Stimulated activated effector memory CD8-positive, alpha-beta T cell treated with anti-CD3 and anti-CD28 coated beads, Interleukin-12 subunit alpha, Interleukin-12 subunit beta, amount 100 ng/mL, for 72 hours (primary cell): Measurements from ENCODE around the gene FTHL17.

Experiments used
- ATAC-seq: fragments of 150-1000 bp; cut with Tn5 transposase; 2 replicates; pipeline ENCODE4 v1.10.0; 2021
- DNase-seq, 2 donors: peaks; one replicate each; pipeline ENCODE4 v3.0.0; 2021 to 2022; ENCODE audit warnings: low spot score in 2 of 2
- H3K27ac Mint-ChIP-seq: one replicate; pipeline ENCODE4 v1.8.0; 2022; ENCODE audit warnings: mild to moderate bottlenecking, mixed read lengths
- H3K36me3 Mint-ChIP-seq: one replicate; pipeline ENCODE4 v1.8.0; 2022; ENCODE audit warnings: mild to moderate bottlenecking, mixed read lengths
- H3K4me1 Mint-ChIP-seq: one replicate; pipeline ENCODE4 v1.8.0; 2022; ENCODE audit warnings: mixed read lengths
- H3K4me3 Mint-ChIP-seq: one replicate; pipeline ENCODE4 v1.8.0; 2022; ENCODE audit warnings: mild to moderate bottlenecking, mixed read lengths
- H3K9me3 Mint-ChIP-seq: one replicate; pipeline ENCODE4 v1.8.0; 2022; ENCODE audit warnings: mixed read lengths

The FTHL17 gene

GRCh38 chrX:31061091-31061490 is 10.8 kb downstream of the FTHL17 start:
- Mint-ChIP-seq H3K36me3 (no peaks in the 10 kb centered on the region), H3K27ac (no peak overlapping the region), H3K9me3 (no peaks in the 10 kb centered on the region), H3K4me1 (no peaks in the 10 kb centered on the region), H3K4me3 (no peak overlapping the region)
- ATAC-seq (no peak), DNase-seq (no peak)

DNA sequence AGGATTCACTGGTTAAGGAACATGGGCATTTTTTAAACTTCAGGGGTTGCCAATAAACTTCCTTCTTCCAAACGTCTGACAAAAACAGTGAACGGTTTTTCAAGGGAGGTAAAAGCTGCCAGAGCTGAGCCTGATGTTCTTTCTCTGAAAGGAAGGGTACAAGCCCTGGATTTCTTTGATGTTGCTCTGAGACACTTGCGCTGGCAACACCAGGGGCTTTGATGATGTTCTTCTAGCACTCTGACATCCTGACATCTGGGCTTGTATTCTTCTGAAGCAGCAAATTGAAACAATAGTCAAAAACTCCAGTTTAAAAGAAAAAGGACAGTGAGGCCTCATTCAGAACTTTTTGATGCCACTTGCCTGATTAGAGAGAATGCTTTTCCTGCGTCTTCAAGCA is 11.8 kb downstream of the FTHL17 start:
- Mint-ChIP-seq H3K4me1 (no peaks in the 10 kb centered on the region), H3K4me3 (no peak overlapping the region), H3K9me3 (peaks cover 5% of the 10 kb centered on the region), H3K36me3 (no peaks in the 10 kb centered on the region), H3K27ac (no peak overlapping the region)
- ATAC-seq (no peak), DNase-seq (no peak)

DNA sequence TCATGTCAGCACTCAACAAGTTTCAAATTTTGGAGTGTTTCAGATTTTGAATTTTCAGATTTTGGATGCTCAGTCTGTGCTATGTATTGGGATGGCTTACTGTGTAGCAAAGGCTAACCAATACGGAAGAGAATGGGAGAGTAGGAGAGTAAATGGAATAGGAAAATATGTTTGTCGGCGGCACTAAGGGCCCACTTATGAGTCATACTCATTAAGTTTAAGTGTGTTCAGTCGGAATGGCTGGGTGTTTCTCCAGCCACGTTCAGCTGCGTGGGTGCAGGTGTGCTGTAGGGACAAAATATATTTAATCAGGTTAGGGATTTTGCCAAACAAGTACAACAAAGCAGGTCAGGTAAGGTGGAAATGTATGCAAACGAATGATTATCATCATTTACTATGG is 13.6 kb downstream of the FTHL17 start:
- Mint-ChIP-seq H3K27ac (no peak overlapping the region), H3K4me3 (no peak overlapping the region), H3K36me3 (no peaks in the 10 kb centered on the region), H3K4me1 (no peaks in the 10 kb centered on the region), H3K9me3 (peaks cover 5% of the 10 kb centered on the region)
- ATAC-seq (no peak), DNase-seq (no peak)

DNA sequence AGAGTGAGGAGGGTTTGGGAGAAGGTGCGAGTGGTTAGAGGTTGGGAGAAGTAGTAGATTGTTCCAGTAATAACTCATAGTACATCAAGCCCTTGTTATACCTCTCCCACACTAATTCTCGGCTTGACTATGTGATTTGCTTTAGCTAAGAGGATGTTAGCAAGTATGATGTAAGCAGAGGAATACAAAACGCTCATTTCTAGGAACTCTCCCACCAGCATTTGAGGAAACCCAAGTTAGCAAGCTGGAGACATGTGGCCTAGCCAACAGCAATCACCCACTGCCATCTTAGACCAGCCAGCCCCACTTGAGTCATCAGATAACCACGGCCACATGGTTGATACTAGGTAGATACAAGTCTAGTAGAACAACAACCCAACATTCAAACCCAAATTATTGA is 14.2 kb downstream of the FTHL17 start:
- Mint-ChIP-seq H3K27ac (no peak overlapping the region), H3K4me1 (no peaks in the 10 kb centered on the region), H3K36me3 (no peaks in the 10 kb centered on the region), H3K9me3 (peaks cover 5% of the 10 kb centered on the region), H3K4me3 (no peak overlapping the region)
- ATAC-seq (peak; percentile 73), DNase-seq (no peak)

DNA sequence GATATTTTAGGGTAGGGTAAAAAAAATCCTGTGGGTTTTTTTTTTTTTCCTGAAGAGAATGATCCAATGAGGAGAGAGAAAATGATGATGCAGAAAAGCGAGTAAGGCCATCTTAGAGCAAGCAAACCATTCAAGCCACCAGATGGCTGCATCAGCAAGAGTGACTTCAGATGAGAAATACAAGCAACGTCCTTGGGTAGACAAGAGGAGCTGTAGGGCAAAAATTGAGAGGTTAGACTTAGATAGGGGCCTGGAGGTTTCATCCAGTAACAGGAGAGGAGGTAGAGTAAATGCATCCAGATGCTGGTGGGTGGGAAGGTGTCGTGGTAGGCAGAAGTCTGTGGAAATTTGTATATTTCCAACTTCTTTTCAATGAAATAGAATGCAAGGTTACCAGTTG is 14.6 kb downstream of the FTHL17 start:
- ATAC-seq (peak; percentile 40), DNase-seq (no peak)
- Mint-ChIP-seq H3K36me3 (no peaks in the 10 kb centered on the region), H3K4me3 (no peak overlapping the region), H3K4me1 (no peaks in the 10 kb centered on the region), H3K9me3 (peaks cover 5% of the 10 kb centered on the region), H3K27ac (no peak overlapping the region)

DNA sequence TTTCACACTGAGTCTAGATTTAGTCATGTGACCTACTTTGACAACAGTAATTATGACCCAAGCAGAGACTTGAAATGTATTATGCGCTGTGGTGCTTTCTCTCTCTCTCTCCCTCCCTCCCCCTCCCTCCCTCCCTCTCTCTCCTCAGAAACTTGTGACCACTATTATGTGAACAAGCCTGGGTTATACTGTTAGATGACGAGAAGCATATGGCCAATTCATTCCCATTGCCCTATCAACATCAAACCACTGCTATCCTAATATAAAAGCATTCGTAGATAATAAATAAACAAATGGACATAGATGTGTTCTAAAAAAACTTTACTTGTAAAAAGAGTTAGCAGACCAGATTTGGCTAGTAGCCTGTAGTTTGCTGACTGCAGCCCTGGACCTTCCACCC is 18.2 kb downstream of the FTHL17 start:
- ATAC-seq (no peak), DNase-seq (no peak)
- Mint-ChIP-seq H3K9me3 (peaks cover 5% of the 10 kb centered on the region), H3K36me3 (peaks cover 5% of the 10 kb centered on the region), H3K4me3 (no peak overlapping the region), H3K4me1 (no peaks in the 10 kb centered on the region), H3K27ac (no peak overlapping the region)

DNA sequence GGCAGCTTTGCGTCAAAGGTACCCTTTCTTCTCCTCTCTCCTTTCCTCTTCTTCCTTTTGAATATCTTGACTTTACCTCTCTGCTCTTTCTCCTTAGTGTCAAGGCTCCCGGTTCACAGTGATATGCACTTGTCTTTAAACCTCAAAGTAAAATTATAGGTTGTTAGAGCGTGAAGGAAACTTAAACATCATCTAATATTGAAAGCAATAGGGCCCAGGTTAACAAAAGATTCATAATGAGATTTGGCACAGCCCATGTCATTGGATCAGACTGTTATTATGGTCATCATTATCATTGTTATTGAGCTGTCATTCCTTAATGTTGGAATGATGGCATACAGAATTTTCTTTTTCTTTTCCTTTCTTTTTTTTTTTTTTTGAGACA is 32.5 kb downstream of the FTHL17 start:
- Mint-ChIP-seq H3K27ac (no peak overlapping the region), H3K36me3 (no peaks in the 10 kb centered on the region), H3K9me3 (no peaks in the 10 kb centered on the region), H3K4me1 (no peaks in the 10 kb centered on the region), H3K4me3 (no peak overlapping the region)
- ATAC-seq (no peak), DNase-seq (no peak)

DNA sequence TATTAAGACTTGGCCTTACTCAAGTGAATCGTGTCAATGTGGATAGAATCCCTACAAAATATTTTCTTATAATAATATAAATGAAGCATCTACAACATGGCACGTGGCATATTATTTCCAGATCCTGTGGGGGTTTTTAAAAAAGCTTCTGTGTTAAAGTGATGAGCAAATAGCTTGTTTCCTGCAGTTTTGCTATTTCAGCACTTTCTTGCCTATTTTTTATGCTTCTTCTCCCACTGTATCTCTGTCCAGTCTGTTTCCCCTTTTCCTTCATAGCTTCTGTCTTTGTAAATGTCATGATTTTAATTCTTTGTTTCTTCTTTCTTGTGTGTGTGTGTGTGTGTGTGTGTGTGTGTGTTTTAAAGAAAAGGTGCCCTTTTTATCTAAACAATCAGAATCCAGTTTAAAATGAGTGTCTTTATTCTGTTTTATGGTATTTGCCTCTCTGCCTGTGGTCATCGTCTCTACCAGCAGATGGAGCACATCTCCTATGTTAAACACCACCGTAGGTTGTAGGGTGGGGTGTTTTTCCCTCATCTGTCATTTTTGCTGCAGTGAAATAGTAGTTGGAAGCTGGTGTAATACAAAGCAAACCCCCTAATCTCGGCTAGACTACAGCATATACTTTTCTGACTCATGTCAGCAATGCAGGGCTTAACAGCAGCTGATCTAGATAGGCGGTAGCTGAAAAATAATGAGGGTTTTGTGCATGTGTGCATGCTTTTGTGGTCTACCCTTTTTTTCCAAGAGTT is 33.1 kb downstream of the FTHL17 start:
- ATAC-seq, result no peak
- Mint-ChIP-seq H3K4me1 (no peaks in the 10 kb centered on the region), H3K9me3 (no peaks in the 10 kb centered on the region), H3K27ac (no peak overlapping the region), H3K36me3 (no peaks in the 10 kb centered on the region), H3K4me3 (no peak overlapping the region)
- no peak for DNase-seq

GRCh38 chrX:31036895-31037294 is 34.9 kb downstream of the FTHL17 start:
- H3K9me3 Mint-ChIP-seq, result no peaks in the 10 kb centered on the region
- no peak overlapping the region for H3K27ac Mint-ChIP-seq
- ATAC-seq (no peak), DNase-seq (peak in 1 of 2 donors; percentile 43)
- H3K36me3 Mint-ChIP-seq, result no peaks in the 10 kb centered on the region
- H3K4me3 Mint-ChIP-seq, result no peak overlapping the region
- no peaks in the 10 kb centered on the region for H3K4me1 Mint-ChIP-seq

DNA sequence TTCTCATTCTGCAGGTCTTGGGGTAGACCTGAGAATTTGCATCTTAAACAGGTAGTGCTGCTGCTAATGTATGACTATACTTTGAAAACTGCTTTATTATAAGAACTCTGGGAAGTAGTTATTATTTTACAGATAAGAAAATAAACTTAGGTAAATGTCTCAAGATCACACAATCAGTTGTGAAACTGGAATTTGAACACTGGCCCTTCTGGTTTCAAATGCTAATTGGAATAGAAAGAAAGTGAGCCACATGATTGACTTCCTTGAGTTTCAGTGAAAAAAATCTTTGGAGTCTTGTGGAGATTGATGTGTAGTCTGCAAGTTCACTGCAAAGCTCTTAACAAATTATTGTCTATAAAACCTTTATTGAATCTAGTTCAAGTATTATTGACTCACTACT is 44.5 kb downstream of the FTHL17 start:
- no peak overlapping the region for H3K4me3 Mint-ChIP-seq

GRCh38 chrX:31024866-31025265 is 47.0 kb downstream of the FTHL17 start:
- Mint-ChIP-seq H3K27ac (no peak overlapping the region), H3K36me3 (no peaks in the 10 kb centered on the region), H3K4me3 (no peak overlapping the region), H3K9me3 (no peaks in the 10 kb centered on the region), H3K4me1 (no peaks in the 10 kb centered on the region)
- DNase-seq (no peak), ATAC-seq (no peak)

More for the DNA sequence above, 44.5 kb downstream of the FTHL17 start:
- H3K9me3 Mint-ChIP-seq, result no peaks in the 10 kb centered on the region
- no peak for ATAC-seq
- H3K27ac Mint-ChIP-seq, result no peak overlapping the region
- DNase-seq, result no peak
- no peaks in the 10 kb centered on the region for H3K36me3 Mint-ChIP-seq
- H3K4me1 Mint-ChIP-seq, result no peaks in the 10 kb centered on the region

DNA sequence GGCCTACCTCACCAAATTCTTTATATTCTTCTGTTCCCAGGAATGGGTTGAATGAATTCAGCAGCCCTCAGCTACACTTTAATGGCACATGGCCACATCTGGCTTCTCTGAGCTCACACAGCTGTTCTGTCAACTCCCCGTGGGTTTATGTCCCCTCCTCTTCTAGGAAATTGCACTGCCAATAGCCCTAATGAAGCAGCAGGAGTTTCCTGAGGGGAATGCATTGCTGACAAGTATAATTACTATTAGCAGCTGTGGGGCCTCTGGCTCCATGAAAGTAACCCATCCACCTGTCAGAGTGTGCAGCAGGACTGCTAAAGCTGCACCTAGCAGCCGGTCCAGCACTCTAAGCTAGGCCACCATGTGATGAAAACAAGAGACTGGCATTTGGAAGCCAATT is 50.3 kb downstream of the FTHL17 start:
- ATAC-seq (no peak), DNase-seq (no peak)
- no peak overlapping the region for H3K27ac Mint-ChIP-seq
- no peaks in the 10 kb centered on the region for H3K36me3 Mint-ChIP-seq
- no peaks in the 10 kb centered on the region for H3K4me1 Mint-ChIP-seq
- no peak overlapping the region for H3K4me3 Mint-ChIP-seq
- no peaks in the 10 kb centered on the region for H3K9me3 Mint-ChIP-seq
